GM12865 (cell line): Measurements from ENCODE around the gene NEGR1.

Experiments used
- DNase-seq: peaks from one replicate; pipeline ENCODE4 v3.0.0; 2010; ENCODE audit warnings: low read depth
- H3K4me3 ChIP-seq: 2 replicates; pipeline ENCODE4 v1.5.1; 2011; ENCODE audit warnings: mild to moderate bottlenecking, low read depth, low read length, control low read depth
- TF ChIP-seq, protein P1 (sequence below): IDR thresholded peaks from 2 replicates; pipeline ENCODE4 v1.5.1; 2011; ENCODE audit warnings: low read length, control low read depth, low read depth, inconsistent platforms; ENCODE audit not compliant: insufficient read depth; ENCODE audit errors: missing control alignments

Gene NEGR1

DNA sequence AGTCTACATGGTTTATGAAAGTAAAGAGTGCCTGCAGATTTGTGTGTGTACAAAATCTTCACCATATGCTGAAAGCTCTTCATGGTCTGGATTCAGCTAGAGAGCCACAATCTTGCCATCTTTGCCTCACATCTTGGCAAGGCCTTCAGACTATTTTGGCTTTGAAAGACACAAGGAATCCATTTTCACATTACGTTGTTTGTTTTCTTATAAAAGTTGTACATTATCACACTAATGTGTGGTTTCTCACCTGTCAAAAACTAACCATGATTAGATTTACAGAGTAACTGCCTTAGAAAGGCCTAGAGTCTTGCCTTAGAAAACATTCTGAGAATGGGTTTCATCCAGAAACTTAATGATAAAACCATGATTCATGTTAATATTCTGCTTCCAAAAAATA, 494.6 kb downstream of the NEGR1 start:
- no peak for DNase-seq
- TF ChIP-seq, protein P1, sequence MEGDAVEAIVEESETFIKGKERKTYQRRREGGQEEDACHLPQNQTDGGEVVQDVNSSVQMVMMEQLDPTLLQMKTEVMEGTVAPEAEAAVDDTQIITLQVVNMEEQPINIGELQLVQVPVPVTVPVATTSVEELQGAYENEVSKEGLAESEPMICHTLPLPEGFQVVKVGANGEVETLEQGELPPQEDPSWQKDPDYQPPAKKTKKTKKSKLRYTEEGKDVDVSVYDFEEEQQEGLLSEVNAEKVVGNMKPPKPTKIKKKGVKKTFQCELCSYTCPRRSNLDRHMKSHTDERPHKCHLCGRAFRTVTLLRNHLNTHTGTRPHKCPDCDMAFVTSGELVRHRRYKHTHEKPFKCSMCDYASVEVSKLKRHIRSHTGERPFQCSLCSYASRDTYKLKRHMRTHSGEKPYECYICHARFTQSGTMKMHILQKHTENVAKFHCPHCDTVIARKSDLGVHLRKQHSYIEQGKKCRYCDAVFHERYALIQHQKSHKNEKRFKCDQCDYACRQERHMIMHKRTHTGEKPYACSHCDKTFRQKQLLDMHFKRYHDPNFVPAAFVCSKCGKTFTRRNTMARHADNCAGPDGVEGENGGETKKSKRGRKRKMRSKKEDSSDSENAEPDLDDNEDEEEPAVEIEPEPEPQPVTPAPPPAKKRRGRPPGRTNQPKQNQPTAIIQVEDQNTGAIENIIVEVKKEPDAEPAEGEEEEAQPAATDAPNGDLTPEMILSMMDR, result no peak
- H3K4me3 ChIP-seq, result no peak overlapping the region

DNA sequence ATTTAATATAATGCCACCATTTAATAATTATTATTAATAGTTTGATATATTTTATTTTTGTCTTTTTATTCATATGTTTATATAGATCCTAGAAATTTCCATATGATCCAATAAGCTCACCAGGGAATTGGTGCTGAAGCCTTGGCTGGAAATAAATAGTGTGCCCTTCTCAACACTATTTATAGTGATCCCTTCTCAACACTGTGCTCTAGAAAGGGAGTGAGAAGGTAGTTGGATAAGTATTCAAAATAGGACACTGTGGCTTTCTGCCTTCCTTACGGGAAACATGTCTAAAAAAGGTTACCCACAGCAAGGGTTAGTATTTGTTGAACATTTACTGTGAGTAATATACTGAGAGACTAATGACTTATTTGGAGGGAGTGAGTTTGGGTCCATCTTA, 496.1 kb downstream of the NEGR1 start:
- DNase-seq, result no peak
- TF ChIP-seq, protein P1, result no peak
- H3K4me3 ChIP-seq, result no peak overlapping the region

DNA sequence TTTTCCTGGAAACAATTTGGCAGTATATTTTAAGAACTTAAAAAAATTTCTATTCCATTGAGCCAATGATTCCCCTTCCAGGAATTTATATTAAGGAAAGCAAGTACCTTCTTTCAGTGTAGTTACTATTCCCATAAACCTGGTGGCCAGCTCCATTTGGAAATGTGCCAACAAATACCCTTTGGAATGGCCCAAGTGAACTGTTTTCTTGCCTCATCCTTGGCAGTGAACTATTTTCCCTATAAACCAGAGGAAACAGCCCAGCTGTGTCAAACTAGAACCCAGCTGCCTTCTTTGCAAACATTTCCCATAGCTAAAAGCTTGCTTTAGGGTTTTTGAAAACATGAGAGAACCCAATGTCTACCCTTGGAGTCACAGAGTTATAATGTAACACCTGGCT, 496.9 kb downstream of the NEGR1 start:
- TF ChIP-seq, protein P1, result no peak
- no peak overlapping the region for H3K4me3 ChIP-seq
- no peak for DNase-seq

DNA sequence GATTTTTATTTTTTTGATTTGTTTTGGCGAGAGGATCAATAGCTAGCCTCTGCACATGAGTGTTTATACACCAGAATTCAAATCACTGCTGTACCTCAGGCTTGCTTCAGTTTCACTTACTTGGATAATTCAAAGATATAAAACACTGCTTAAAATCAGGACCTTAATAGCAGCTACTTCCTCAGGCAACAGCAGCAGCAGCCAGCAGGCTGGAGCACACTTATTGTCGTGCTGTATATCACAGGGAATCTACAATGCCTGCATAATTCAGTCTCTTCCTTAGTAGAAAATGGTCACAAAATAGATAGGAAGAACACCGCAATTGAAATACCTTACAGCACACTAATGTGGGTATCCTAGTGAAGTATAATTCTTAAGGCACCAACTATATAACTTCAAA, 497.3 kb downstream of the NEGR1 start:
- no peak for DNase-seq
- H3K4me3 ChIP-seq, result no peak overlapping the region
- TF ChIP-seq, protein P1, result no peak

DNA sequence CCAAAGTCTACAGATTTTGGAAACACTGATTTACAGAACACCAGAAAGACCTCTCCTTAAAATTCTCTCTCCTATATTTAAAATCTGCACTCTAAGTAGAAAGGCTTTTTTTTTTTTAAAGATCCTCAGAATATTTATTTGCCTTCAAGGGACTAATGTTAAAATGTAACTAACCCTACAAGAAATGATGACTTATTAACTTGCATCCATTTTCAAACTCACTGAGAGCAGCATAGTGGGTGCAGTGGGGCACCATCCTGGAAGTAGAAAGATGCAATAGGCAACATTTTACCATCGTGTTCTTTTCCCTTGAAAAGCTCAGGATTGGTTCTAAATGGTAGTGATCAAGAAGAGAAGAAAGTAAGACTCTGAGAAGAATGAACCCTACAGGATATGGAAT, 498.1 kb downstream of the NEGR1 start:
- no peak overlapping the region for H3K4me3 ChIP-seq
- DNase-seq, result no peak
- TF ChIP-seq, protein P1, result no peak

DNA sequence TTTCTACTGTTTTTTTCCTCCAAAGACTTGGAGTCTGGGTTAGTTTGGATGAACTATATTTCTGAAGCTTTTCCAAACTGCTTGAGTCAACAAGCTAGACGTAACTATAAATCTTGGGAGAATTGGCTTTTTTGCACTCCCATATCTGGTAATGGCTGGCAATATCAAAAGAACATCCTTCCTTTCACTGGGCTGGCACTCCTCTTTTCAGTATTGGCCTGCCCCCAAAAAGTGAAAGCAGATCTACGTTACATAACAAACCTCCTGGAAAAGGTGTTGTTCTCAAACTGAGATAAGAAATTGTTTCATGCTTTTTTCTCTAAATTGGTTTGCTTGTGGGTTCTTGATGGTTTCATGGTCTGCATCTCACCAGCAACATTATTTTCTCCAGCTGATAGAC, 499.3 kb downstream of the NEGR1 start:
- no peak overlapping the region for H3K4me3 ChIP-seq
- TF ChIP-seq, protein P1, result no peak
- DNase-seq, result no peak

DNA sequence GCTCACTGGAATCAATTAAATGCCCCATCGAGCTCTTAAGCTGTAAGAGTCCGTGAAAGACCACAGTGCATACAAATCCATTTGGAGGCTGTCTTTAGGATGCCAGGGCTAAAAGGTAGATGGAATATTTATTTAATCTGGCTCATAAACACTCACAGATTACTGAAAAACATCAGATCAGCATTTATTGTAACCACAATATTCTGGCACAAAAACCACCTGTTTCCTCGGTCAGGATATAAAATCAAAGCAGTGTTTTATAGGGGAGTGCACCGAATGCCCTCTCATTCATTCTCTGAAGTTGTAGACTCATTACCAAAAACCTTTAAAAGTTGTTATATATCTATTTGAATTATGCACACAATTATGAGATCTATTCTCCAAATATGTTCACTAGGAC, 500.9 kb downstream of the NEGR1 start:
- no peak overlapping the region for H3K4me3 ChIP-seq
- TF ChIP-seq, protein P1, result no peak
- no peak for DNase-seq
